GM18873 (cell line): Measurements from ENCODE around the gene TSHZ2.
"Not testable (repeated sequence)": the region's sequence is repeated elsewhere in the genome, so short reads cannot be mapped to it uniquely, and the experiment has no call there.

ENCODE experiments used
- ATAC-seq: cut with Tn5 transposase; IDR thresholded peaks from one replicate; pipeline ENCODE4 v1.9.1; 2021; ENCODE audit warnings: mild to moderate bottlenecking, moderate library complexity, moderate number of reproducible peaks; ENCODE audit not compliant: unreplicated experiment, low FRiP score

TSHZ2 gene

GRCh38 chr20:53296025-53296424 is 323.9 kb downstream of the TSHZ2 start:
- no peak for ATAC-seq

- ATAC-seq = no peak
Measured at GRCh38 chr20:53296451-53297153, 324.4 kb downstream of the TSHZ2 start.

GRCh38 chr20:53297154-53297529 is 325.0 kb downstream of the TSHZ2 start:
- ATAC-seq = no peak

- ATAC-seq = no peak
Measured at GRCh38 chr20:53298260-53298659, 326.1 kb downstream of the TSHZ2 start.

GRCh38 chr20:53298911-53299310 is 326.8 kb downstream of the TSHZ2 start:
- no peak for ATAC-seq

- ATAC-seq = no peak
Measured at GRCh38 chr20:53299831-53300230, 327.7 kb downstream of the TSHZ2 start.

GRCh38 chr20:53301869-53302268 is 329.7 kb downstream of the TSHZ2 start:
- ATAC-seq = no peak

GRCh38 chr20:53302695-53303412 is 330.7 kb downstream of the TSHZ2 start:
- no peak for ATAC-seq

GRCh38 chr20:53303413-53303760 is 331.2 kb downstream of the TSHZ2 start:
- ATAC-seq = no peak

- no peak for ATAC-seq
Measured at GRCh38 chr20:53304146-53304545, 332.0 kb downstream of the TSHZ2 start.

GRCh38 chr20:53306192-53306805 is 334.1 kb downstream of the TSHZ2 start:
- no peak for ATAC-seq

GRCh38 chr20:53307964-53308597 is 335.9 kb downstream of the TSHZ2 start:
- ATAC-seq = no peak

GRCh38 chr20:53309515-53309914 is 337.4 kb downstream of the TSHZ2 start:
- no peak for ATAC-seq

- ATAC-seq = no peak
Measured at GRCh38 chr20:53312957-53313356, 340.8 kb downstream of the TSHZ2 start.

- ATAC-seq = no peak
Measured at GRCh38 chr20:53316206-53316937, 344.2 kb downstream of the TSHZ2 start.

- no peak for ATAC-seq
Measured at GRCh38 chr20:53319200-53319599, 347.0 kb downstream of the TSHZ2 start.

- ATAC-seq = no peak
Measured at GRCh38 chr20:53319716-53320115, 347.6 kb downstream of the TSHZ2 start.

GRCh38 chr20:53320701-53321100 is 348.5 kb downstream of the TSHZ2 start:
- ATAC-seq = no peak

GRCh38 chr20:53321596-53321995 is 349.4 kb downstream of the TSHZ2 start:
- no peak for ATAC-seq

- no peak for ATAC-seq
Measured at GRCh38 chr20:53322651-53323050, 350.5 kb downstream of the TSHZ2 start.

GRCh38 chr20:53323460-53323859 is 351.3 kb downstream of the TSHZ2 start:
- not testable (repeated sequence) for ATAC-seq
